NCI-H510A (cell line): ENCODE data around the gene TMEM81.

Source experiments
- DNase-seq: peaks from one replicate; lab custom pipeline; 2025; lab: John Stamatoyannopoulos, UW

TMEM81 gene

DNA sequence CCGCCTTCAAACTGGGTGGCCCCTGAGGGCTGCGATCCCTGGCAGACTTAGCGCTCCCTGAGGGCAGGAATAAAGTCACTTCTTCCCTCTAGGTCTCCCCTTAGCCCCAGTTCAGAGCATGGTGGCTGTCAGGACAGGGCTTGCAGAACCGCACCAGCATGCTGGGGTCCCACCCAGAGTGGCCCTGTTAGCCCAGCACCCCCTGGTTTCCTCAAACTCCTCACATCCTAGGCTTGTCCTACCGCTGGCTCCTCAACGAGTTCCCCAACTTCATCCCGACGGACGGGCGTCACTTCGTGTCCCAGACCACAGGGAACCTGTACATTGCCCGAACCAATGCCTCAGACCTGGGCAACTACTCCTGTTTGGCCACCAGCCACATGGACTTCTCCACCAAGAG lies 25.4 kb downstream of the TMEM81 start:
- no peak for DNase-seq

DNA sequence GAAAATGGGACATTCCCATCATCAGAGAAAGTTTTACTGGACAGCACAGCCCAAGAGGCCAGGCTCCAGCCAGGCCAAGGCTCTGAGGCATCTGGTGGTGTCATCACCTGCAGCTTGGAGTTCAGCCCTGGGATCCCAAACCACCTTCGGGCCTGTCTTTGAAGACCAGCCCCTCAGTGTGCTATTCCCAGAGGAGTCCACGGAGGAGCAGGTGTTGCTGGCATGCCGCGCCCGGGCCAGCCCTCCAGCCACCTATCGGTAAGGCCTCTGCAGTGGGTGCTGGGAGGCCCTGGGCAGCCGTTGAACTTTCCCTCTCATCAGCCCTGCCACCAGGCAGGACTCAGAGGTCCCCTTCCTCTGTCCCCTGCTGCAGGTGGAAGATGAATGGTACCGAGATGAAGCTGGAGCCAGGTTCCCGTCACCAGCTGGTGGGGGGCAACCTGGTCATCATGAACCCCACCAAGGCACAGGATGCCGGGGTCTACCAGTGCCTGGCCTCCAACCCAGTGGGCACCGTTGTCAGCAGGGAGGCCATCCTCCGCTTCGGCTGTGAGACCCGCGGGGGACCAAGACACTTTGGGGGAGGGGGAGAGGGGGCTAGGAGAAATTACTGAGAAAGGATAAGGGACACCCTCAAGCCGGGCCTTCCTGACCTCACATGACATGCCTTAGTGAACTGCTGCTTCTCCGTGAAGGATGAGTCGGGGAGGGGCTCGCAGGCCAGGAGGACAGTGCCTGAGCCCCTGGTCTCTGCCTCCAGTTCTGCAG lies 26.3 kb downstream of the TMEM81 start:
- no peak for DNase-seq

GRCh38 chr1:205056956-205057568 lies 27.2 kb downstream of the TMEM81 start:
- no peak for DNase-seq

DNA sequence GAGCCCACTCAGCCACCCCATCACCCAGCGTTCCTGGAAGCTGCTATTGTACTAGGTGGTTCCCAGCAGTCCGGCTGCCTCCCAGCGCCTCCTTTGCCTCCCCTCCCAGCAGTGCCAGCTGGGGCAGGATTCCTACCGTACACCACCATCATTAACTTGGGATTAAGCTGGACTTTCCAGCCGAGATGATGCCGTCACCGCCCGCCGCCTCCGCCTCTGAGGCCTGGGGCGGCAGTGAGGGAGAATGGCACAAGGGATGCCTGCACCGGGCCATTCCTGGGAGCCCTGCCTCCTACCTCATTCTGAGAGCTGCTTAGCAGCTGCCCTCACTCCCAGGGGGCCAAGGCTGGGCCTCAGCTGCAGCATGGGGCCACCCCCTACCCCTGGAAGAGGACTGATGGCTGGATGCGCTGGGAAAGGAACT lies 28.1 kb downstream of the TMEM81 start:
- DNase-seq, result no peak

GRCh38 chr1:205054013-205054412 lies 30.2 kb downstream of the TMEM81 start:
- DNase-seq, result no peak

DNA sequence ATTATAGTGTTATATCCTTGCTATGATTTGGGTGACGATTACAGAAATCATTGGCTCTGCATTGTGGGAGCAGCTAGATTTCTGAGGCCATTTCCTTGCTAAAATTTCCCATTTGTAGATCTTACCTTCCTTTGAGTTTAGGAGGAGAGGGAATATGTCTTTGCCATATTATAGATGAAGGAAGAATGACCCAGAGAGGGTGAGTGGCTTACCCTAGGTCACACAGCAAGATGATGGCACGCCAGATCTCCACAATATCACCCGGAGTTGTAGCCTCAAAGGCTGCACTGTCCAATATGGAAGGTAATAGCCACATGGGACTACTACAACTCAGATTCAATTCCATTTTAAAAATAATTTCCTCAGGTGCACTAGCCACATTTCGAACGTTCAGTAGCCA lies 31.0 kb downstream of the TMEM81 start:
- no peak for DNase-seq

- DNase-seq, result no peak
These were observed 31.6 kb downstream of the TMEM81 start for GRCh38 chr1:205052690-205053089.

- DNase-seq, result no peak
These were observed 34.8 kb downstream of the TMEM81 start for GRCh38 chr1:205049479-205049878.

DNA sequence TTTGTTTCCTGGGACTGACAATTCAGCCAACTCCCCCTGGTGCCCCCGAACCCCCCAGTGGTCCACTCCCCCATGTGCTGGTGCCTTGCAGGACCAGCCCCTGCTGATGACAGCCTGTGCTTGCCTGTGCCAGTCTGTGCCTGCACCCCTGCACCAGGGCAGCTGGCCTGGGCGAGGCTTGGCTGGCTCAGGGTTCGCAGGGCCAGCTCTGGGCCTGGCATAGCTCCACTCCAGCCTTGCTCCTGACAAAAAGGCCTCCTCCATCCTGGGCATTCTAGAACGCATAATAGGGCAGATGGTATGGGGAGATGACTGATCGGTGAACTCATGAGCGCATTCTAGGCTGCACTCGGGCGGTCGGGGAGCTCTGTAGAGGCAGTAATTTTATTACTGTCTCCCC lies 35.9 kb downstream of the TMEM81 start:
- DNase-seq, result no peak

GRCh38 chr1:205047764-205048231 lies 36.5 kb downstream of the TMEM81 start:
- no peak for DNase-seq

DNA sequence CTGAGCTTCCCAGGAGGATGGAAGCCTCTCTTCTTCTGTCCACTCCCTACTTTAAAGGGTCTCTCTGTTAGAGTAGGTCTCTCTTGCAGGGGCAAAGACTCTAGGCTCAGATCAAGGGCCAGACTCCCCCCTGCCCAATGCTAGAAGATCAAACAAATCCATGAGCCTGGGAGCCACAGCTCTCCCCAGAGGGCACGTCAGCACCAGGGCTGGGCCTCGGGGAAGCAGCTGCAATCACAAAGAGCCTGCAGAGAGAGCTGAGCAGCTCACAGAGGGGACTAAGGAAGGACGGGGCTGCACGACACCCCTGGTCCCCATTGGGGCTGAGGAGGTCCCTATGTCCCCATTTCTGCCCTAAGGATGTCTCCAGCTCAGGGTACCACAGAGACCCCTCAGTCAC lies 37.4 kb downstream of the TMEM81 start:
- no peak for DNase-seq

DNA sequence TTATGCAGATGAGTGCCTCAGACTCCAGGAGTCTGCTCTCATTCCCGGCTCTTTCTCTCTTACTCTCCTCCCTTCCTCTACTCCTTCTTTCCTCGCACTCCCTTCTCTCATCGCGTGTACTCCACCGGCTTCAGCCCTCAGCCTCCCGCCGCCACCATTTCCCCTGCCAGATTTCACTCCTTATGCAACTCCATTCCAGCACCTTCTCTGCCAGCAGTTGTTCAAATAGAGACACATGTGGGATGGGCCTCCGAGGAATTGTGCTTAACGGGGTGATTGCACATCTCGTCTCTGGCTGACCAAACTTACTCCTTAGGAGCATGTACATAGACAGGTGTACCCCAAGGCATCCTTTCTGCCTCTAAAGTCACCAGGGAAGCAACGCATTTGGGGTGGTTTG lies 39.1 kb downstream of the TMEM81 start:
- DNase-seq, result no peak

- no peak for DNase-seq
These were observed 39.5 kb downstream of the TMEM81 start for GRCh38 chr1:205044741-205045140.

DNA sequence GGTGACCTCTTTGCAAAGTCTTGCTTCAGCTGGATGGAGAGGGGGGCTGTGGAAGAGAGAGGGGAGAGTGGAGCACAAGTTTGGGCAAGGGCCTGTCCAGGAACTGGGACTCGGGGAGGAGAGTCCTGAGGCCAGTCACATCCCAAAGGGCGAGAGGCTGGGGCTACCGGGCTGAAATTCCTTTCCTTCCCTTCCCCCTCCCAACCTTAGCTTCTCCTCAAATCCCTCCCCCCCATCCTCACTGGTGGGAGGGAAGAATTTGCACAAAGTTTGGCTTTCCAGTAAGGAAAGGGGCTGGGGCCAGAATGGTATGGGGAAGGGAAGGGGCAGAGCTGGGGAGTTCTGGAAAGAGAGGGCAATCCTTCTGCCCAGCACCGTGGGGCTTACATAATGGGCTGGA lies 40.4 kb downstream of the TMEM81 start:
- DNase-seq, result no peak

DNA sequence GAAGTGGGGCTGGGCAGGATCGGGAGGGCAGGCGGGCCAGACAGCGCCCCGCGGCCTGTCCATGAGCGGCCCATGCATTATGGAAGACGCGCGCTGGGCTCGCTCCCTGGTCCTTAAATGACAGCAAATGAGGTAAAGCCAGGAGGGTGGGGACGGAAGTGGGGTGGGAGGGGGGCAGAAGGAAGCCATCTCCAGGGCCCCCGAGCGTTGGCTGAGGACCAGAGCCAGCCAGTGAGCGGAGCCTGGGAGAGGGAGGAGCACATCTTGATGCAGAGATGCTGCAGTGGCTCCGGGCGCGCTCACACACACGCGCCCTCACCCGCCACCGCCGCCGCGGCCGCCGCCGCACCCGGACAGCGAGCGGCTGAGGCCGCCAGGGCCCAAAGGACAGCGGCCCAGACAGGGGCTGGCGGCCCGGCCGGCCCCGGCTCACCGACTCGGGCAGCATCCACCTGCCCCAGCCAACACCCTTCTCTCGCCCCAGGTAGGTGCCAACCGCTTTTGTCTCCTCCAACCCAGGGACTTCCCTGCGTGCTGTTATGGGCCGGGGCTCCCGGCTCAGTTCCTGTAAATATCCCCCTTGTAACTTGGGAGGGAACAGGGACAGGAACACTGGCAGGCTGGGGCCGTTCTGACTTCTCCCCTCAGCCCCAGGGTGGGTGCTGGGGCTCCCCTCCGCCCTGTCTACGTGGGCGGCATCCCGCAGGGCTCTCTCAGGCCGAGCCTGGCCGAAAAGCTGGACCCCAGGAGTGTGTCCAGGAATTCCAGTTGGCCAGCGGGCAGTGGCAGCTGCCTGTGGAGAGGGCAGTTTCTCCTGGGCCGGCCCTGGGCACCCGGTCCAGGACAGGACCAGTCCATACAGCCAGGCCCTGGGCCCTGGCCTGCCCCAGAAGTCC lies 41.1 kb downstream of the TMEM81 start, which contains the start of gene CNTN2:
Gene CNTN2, plus strand, starts transcription at position 302 of the 896 bp plus-strand sequence. CDS start 9,974 bp downstream, outside the sequence.
- DNase-seq, result peak; percentile 4

DNA sequence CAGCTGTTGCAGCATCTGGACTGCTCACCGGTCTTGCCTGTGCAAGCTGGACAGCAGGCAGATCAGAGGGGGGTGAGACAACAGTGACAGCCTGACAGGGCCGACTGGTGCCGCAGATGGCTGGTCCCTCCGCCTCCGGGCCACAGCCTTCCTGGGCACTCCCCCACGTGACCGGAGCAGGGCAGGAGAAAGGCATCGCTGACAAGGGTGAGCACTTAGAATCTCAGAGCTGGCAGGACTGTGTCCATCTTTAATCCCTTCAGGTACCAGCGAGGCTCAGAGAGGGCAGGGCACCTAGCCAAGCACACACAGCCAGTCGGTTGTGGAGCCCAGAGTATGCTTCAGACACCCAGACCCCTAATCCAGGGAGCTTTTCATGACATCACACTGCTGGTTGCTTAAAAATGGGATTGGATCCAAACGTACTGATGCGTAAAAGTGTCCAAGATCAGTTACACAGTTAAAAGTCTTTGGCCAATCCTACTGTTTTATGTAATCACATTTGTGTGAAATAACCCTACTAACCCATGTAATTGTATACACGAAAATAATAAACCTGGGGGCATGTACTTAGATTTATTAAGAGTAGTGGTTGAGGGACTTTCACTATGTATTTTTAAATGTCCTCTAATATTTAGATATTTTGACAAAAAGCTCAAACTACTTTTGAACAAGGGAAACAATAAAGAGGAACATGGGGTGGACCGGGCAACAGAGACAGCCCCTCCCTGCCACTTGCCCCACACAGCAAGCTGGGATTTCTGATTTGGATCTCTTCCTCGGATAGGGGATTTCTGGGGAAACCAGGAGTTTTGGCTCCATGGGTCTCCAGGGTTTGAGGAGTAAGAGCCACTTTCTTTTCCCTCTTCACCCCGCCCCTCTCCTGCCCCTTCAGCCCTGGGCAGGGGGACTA lies 42.0 kb downstream of the TMEM81 start:
- DNase-seq, result no peak

DNA sequence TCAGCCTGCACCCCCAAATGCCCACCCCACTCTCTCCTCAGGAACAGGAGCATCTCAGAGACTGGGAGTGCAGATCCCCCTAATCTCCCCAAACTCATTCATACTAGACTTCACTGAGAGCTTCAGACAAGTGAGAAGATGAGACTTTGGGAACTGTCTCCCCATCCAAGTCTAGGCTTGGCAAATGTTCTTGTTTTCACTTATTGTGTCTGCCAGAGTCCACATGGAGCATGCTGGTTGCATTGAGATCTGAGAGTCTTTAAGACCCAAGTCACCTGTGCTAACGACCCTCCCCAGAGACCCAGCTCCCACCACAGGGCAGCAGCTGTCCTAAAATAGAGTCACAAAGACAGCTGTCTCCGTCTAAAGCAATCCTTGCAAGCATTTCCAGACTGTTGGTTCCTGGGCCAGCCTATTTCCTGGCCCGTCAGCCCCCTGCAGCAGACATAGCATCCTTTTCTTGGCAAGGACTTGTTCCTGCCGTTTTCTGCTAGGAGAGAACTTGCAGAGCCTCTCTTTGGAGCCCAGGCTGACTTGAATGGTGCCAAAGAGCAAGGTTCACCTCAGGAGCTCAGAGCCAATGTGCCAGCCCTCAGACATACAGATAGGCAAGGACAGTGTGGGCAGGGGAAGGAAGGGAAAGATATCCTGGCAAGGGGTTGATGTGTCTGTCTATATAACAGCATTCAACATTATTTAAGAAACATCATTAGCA lies 43.1 kb downstream of the TMEM81 start:
- DNase-seq, result no peak

DNA sequence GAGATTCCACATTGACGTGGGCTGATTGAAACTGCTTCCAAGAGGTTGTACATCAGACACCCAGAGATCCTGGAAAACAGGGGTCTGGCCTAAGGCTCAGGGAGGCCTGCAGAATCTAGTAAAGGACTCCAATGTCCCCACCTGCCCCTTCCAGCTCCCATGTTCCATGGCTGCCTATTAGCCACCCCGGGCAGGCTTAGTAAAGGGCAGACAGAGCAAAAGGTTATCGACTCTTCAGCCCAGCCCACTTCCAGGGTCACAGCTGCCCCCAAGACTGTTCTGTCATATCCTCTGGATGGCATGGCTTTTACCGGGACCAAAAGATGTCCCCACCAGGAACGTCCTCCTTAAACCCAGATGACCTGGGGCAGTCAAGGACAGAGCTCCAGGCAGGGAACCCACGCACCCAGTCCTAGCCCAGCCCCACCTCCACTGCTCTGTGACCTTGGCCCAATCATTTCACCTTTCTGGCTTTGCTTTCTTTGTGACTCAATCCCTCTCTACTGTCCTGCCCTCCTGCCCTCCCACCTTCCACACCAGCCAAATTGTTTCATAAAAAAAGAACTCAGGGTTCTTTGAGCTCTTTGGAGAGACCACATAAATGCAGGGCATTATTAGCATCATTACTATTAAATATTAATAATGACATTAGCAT lies 46.0 kb downstream of the TMEM81 start:
- DNase-seq, result no peak

- no peak for DNase-seq
These were observed 46.7 kb downstream of the TMEM81 start for GRCh38 chr1:205037539-205037938.
